Measurements from ENCODE around the gene CWC27.

CWC27 gene

DNA sequence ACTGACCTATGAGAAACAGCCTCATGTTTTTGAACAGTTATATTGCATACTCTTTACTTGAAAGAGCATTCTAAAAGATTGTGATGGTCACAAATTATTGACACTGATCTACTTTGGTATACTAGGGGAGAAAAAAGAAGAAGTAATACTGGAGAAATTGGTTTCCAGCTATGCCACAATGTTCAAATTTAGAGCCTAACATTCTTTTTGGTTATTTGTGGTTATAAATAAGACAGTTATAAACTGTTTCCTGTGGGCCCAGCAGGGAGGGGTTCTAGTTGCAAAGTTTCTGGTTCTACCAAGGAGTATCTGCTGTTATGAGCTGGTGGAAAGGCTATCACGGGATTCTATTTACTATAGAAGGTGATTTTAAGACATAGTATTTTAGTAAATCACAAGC lies 4.8 kb downstream of the CWC27 start:
- no peak for DNase-seq
- Histone ChIP-seq H3K27ac (no peak overlapping the region), H3K27me3 (replicated peaks) (no peaks in the 10 kb centered on the region), H3K36me3 (replicated peaks) (no peaks in the 10 kb centered on the region), H3K4me3 (ENCODE audit: low read depth, low read length) (no peak overlapping the region)
- in situ Hi-C loops (cut with HindIII; ENCODE audit: low pct_ligation_motif_present, low sequenced_read_pairs), result no loop called here
- TF ChIP-seq, protein P1, sequence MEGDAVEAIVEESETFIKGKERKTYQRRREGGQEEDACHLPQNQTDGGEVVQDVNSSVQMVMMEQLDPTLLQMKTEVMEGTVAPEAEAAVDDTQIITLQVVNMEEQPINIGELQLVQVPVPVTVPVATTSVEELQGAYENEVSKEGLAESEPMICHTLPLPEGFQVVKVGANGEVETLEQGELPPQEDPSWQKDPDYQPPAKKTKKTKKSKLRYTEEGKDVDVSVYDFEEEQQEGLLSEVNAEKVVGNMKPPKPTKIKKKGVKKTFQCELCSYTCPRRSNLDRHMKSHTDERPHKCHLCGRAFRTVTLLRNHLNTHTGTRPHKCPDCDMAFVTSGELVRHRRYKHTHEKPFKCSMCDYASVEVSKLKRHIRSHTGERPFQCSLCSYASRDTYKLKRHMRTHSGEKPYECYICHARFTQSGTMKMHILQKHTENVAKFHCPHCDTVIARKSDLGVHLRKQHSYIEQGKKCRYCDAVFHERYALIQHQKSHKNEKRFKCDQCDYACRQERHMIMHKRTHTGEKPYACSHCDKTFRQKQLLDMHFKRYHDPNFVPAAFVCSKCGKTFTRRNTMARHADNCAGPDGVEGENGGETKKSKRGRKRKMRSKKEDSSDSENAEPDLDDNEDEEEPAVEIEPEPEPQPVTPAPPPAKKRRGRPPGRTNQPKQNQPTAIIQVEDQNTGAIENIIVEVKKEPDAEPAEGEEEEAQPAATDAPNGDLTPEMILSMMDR (IDR thresholded peaks at IDR 0.05; ENCODE audit: low read depth, low read length, missing control alignments), result no peak

DNA sequence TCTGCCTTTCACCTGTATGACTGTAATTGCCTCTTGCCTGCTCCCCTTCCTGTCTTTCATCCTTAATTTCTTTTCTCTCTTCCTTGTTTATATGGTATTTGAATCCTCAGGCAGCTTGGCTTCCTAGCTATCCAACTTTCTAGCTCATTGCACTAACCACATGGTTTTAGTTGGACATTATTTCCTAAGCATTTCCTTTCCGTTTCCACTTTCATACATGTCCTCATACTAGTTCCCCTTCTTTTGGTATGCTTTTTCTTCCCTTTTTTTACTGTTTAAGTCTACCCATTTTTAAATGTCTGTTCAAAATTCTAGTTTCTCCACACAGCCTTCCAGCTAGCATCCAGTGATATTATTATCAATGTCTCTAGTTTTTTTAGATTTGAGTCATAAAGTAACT lies 6.6 kb downstream of the CWC27 start:
- Histone ChIP-seq H3K36me3 (replicated peaks) (no peaks in the 10 kb centered on the region), H3K4me3 (ENCODE audit: low read depth, low read length) (no peak overlapping the region), H3K27me3 (replicated peaks) (no peaks in the 10 kb centered on the region), H3K27ac (no peak overlapping the region)
- TF ChIP-seq, protein P1 (IDR thresholded peaks at IDR 0.05; ENCODE audit: low read depth, low read length, missing control alignments), result no peak
- no peak for DNase-seq
- in situ Hi-C loops (cut with HindIII; ENCODE audit: low pct_ligation_motif_present, low sequenced_read_pairs), result loop anchor here (25.0 kb wide), 1 partner anchor 138 kb away; no protein-coding TSS in a partner anchor

DNA sequence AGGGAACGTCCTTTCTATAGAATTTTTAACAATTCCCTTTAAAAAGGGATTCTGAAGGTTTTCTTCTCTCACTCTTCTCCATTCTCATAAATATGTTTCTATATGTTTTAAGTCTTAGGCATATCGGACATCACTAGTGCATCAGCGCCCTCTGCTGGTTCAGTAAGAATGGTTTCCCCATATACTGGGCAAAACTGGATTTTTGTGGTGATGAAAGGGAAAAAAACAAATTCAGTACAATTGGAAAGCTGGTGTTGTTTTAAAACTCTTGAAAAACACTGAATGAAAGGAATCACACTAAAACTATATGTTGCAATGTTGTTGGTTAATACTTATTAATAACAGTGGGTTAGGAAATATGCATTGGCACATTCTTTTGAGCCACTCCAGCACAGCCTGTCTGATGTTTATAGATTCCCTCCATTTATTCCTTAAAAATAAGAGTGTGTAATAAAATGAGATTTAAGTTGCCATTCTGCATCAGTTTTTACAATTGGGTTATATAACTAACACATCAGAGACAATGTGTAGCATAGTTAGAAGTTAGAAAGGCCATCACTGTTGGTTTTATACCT lies 15.8 kb downstream of the CWC27 start:
- TF ChIP-seq, protein P1 (IDR thresholded peaks at IDR 0.05; ENCODE audit: low read depth, low read length, missing control alignments), result peak; percentile 78
- Histone ChIP-seq H3K4me3 (ENCODE audit: low read depth, low read length) (no peak overlapping the region), H3K36me3 (replicated peaks) (peaks cover 5% of the 10 kb centered on the region), H3K27me3 (replicated peaks) (no peaks in the 10 kb centered on the region), H3K27ac (no peak overlapping the region)
- in situ Hi-C loops (cut with HindIII; ENCODE audit: low pct_ligation_motif_present, low sequenced_read_pairs), result loop anchor here (25.0 kb wide), 1 partner anchor 147 kb away; no protein-coding TSS in a partner anchor
- peak; percentile 79 for DNase-seq

DNA sequence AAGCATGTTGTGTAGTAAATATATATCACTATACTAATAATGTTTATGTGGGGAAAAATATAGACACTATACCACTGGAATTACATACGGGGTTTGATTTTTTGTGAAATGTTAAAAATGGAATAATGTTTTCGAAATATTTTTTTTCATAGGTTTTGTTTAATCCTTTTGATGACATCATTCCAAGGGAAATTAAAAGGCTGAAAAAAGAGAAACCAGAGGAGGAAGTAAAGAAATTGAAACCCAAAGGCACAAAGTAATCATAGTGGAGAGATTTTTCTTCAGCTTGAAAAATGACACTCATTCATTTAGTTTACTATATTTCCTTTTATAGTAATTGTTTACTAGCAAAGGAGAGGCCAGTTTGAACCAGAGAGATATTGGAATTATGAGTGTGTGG lies 17.6 kb downstream of the CWC27 start:
- Histone ChIP-seq H3K27ac (no peak overlapping the region), H3K4me3 (ENCODE audit: low read depth, low read length) (no peak overlapping the region), H3K36me3 (replicated peaks) (peaks cover 5% of the 10 kb centered on the region), H3K27me3 (replicated peaks) (no peaks in the 10 kb centered on the region)
- in situ Hi-C loops (cut with HindIII; ENCODE audit: low pct_ligation_motif_present, low sequenced_read_pairs), result loop anchor here (25.0 kb wide), 1 partner anchor 149 kb away; no protein-coding TSS in a partner anchor
- no peak for DNase-seq
- TF ChIP-seq, protein P1 (IDR thresholded peaks at IDR 0.05; ENCODE audit: low read depth, low read length, missing control alignments), result no peak

DNA sequence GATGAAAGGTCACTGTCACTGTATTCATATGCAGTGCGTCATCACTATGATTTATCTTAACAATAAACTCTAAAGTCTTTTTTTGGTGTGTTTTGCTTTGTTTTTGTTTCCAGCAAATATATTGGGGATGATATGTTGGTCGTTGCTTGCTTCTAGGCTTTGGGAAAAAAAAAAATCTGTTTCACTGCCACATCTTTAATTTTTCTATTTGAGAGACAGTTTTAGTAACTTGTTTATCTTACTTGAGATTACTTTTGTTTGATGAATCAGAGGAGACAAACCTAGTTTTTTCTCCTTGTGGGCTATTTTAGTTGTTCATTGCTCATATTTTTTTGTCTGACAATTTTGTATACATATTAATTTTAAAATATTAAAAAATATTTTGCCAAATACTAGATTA lies 19.4 kb downstream of the CWC27 start:
- no peak for DNase-seq
- Histone ChIP-seq H3K27ac (no peak overlapping the region), H3K27me3 (replicated peaks) (no peaks in the 10 kb centered on the region), H3K4me3 (ENCODE audit: low read depth, low read length) (no peak overlapping the region), H3K36me3 (replicated peaks) (peaks cover 5% of the 10 kb centered on the region)
- in situ Hi-C loops (cut with HindIII; ENCODE audit: low pct_ligation_motif_present, low sequenced_read_pairs), result loop anchor here (25.0 kb wide), 1 partner anchor 151 kb away; no protein-coding TSS in a partner anchor
- TF ChIP-seq, protein P1 (IDR thresholded peaks at IDR 0.05; ENCODE audit: low read depth, low read length, missing control alignments), result no peak

DNA sequence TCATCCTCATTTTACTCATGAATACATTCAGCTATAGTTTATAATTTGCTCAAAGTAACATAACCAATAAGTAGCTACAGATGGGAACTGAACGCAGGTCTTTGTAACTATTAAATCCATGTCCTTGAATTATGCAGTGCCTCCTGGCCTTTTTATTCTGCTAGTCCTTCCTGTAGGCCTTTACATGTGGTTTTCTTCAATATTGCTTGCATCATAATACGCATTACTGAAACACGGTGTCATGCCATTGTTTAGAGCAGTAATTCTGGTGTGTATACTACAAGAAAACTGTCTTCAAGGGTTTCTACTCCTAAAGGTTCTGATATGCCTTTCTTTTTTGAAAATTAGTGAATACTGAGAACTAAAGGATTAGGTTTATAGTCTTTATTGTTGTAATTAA lies 20.7 kb downstream of the CWC27 start:
- no peak for DNase-seq
- Histone ChIP-seq H3K27ac (no peak overlapping the region), H3K4me3 (ENCODE audit: low read depth, low read length) (no peak overlapping the region), H3K36me3 (replicated peaks) (peaks cover 5% of the 10 kb centered on the region), H3K27me3 (replicated peaks) (no peaks in the 10 kb centered on the region)
- TF ChIP-seq, protein P1 (IDR thresholded peaks at IDR 0.05; ENCODE audit: low read depth, low read length, missing control alignments), result no peak
- in situ Hi-C loops (cut with HindIII; ENCODE audit: low pct_ligation_motif_present, low sequenced_read_pairs), result loop anchor here (25.0 kb wide), 1 partner anchor 152 kb away; no protein-coding TSS in a partner anchor

All from brain microvascular endothelial cell (primary cell).